ENCODE measurements around the gene VPS25. TPM values are rescaled to one million over a fixed set of nuclear protein-coding genes. Genes with fewer than 3 reads are reported as not detected.
"Not testable (repeated sequence)": the region's sequence is repeated elsewhere in the genome, so short reads cannot be mapped to it uniquely, and the experiment has no call there.

VPS25 gene
- total RNA-seq, 2 experiments from 2014 or later = 67.8 to 70.5 TPM

DNA sequence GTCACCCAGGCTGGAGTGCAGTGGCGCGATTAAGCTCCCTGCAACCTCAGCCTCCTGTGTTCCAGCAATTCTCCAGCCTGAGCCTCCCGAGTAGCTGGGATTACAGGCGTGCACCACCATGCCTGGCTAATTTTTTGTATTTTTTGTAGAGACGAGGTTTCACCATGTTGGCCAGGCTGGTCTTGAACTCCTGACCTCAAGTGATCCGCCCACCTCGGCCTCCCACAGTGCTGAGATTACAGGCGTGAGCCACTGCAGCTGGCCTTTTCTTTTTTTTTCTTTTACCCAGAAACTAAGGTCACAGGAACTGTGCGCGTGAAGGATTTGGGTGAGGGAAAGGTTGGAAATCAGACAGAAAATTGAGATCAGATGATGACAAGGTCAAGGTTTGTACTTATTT, 3.3 kb upstream of the VPS25 start:
- POLR2A ChIA-PET; H3K27ac Mint-ChIP-seq; H3K9me3 Mint-ChIP-seq (ENCODE audit: insufficient read depth); ATAC-seq; H3K4me3 Mint-ChIP-seq; DNase-seq: not testable (repeated sequence)
- Mint-ChIP-seq H3K4me1 (ENCODE audit: low read depth) (peaks cover 27% of the 10 kb centered on the region), H3K36me3 (ENCODE audit: low read depth) (peaks cover 10% of the 10 kb centered on the region), H3K27me3 (ENCODE audit: low read depth) (peaks cover 14% of the 10 kb centered on the region)
- CTCF ChIA-PET = interaction anchor here (0.6 to 0.9 kb wide), 2 partner anchors 38 to 191 kb away, joined by 3 to 6 read pairs; no protein-coding TSS in a partner anchor

DNA sequence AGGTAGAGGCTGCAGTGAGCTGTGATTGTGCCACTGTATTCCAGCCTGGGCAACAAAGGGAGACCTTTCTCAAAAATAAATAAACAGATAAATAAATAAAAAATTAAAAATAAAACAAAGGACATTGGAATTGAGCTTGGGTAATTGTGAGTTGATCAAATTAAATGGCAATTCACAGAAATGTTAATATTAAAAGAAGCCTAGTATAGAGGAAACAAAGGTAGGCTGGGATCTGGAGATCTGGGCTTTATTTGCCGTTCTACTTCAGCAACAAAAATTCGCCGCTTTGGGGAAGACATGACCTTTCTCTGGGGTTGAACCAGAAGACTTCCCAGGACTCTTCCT, 332 bp upstream of the VPS25 start:
- Mint-ChIP-seq H3K27me3 (ENCODE audit: low read depth) (peaks cover 5% of the 10 kb centered on the region), H3K4me3 (peak overlapping the region; percentile 99), H3K36me3 (ENCODE audit: low read depth) (peaks cover 25% of the 10 kb centered on the region), H3K4me1 (ENCODE audit: low read depth) (peaks cover 34% of the 10 kb centered on the region), H3K27ac (peak overlapping the region; percentile 99), H3K9me3 (ENCODE audit: insufficient read depth) (no peaks in the 10 kb centered on the region)
- CTCF ChIA-PET = interaction anchor here (0.9 to 3.5 kb wide), 8 partner anchors 10 to 225 kb away, joined by 3 to 36 read pairs (median 6); partner anchors contain the start of genes BECN1, PSMC3IP, RETREG3 and RPL27
- no peak for ATAC-seq
- POLR2A ChIA-PET = interaction anchor here (0.9 to 2.5 kb wide), 12 partner anchors 9 to 588 kb away, joined by 3 to 21 read pairs (median 6); partner anchors contain the start of genes CNTD1, COA3, RAMP2 and RETREG3
- no peak for DNase-seq

DNA sequence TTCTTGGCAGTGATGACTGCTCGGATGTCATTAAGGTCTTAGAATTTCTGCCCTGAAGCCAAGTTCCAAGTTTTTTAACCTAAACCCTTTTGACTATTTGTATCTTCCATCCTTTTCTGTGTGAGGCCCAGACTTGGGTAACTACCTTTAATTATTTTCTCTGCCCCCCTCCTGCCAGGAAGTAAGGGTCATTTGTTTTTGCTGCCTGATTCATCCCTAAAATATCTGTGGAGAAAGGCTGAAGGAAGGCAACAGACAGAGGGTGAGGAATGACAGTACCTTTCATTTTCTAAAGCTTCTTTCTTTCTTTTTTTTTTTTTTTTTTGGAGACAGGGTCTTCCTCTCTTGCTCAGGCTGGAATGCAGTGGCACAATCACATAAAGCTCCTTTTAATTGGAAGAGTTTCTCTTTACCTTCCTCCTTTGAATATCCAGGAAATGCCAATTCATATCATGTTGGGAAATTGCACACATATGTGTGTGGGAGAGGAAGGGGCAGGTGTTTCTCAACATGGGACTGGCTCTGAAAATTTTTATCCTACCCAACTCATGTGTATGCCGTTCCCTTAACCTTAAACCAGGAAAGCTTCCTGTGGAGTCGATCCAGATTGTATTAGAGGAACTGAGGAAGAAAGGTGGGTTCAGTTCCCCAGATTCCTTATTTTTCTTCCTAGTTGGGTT, 957 bp downstream of the VPS25 start:
- peak overlapping the region; percentile 99 for H3K27ac Mint-ChIP-seq
- POLR2A ChIA-PET = interaction anchor here (0.7 to 2.5 kb wide), 16 partner anchors 8 to 586 kb away, joined by 3 to 21 read pairs (median 5); partner anchors contain the start of genes BECN1, CNTD1, COA3 and MLX
- H3K27me3 Mint-ChIP-seq (ENCODE audit: low read depth) = no peaks in the 10 kb centered on the region
- peaks cover 35% of the 10 kb centered on the region for H3K36me3 Mint-ChIP-seq (ENCODE audit: low read depth)
- peaks cover 34% of the 10 kb centered on the region for H3K4me1 Mint-ChIP-seq (ENCODE audit: low read depth)
- no peak for DNase-seq
- peak overlapping the region; percentile 99 for H3K4me3 Mint-ChIP-seq
- CTCF ChIA-PET = interaction anchor here (1.0 to 3.5 kb wide), 8 partner anchors 11 to 224 kb away, joined by 3 to 36 read pairs (median 6); partner anchors contain the start of genes BECN1, PSMC3IP, RETREG3 and RPL27
- ATAC-seq = no peak
- no peaks in the 10 kb centered on the region for H3K9me3 Mint-ChIP-seq (ENCODE audit: insufficient read depth)

DNA sequence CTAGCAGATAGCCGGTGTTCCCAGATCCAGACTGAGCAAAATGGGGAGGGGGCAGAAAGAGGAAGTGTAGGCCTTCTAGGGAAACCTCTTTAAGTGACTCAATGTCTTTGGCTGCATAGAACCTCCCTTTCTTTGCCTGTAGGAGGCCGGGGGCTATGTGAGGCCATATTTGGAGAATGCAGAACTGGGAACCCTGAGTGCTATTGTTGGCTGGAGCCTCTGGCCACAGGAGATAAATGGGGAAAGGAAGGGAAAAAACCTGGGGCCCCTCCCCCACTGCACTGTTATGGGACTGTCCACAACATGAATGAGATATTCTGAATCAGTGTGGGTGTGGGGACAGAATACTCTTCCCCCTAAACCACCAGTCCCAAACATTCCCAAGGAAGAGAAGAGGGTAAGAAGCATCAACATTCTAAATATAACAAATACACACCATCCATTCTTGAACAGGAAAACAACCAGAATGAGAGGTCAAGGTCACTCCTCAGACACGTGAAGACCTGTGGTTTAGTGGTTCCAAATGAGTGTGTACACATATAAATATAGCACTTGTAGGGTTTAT, 2.4 kb downstream of the VPS25 start:
- Mint-ChIP-seq H3K36me3 (ENCODE audit: low read depth) (peaks cover 41% of the 10 kb centered on the region), H3K4me3 (peak overlapping the region; percentile 31), H3K27ac (no peak overlapping the region), H3K9me3 (ENCODE audit: insufficient read depth) (no peaks in the 10 kb centered on the region), H3K4me1 (ENCODE audit: low read depth) (peaks cover 40% of the 10 kb centered on the region), H3K27me3 (ENCODE audit: low read depth) (no peaks in the 10 kb centered on the region)
- DNase-seq (no peak), ATAC-seq (no peak)
- ChIA-PET POLR2A (no interaction called here), CTCF (no interaction called here)

DNA sequence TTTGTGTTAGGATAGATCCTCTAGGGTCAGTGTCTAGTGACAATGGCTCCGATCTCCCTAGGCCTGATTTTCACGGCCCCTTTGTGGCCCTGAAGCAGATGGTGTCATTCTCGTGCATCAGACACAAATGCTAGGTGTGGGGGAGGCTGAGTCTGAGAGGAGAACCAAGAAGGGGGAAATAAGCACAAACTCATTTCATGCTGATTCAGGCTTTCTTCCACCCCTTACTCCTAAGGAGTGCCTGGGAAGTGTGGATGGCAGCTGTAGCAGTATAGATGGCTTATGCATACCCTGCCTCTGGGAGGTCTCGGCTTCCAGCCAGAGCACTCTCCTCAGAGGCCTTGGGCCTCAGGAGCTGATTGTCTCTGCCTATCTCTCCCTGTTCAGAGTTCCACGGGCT, 5.3 kb downstream of the VPS25 start:
- Mint-ChIP-seq H3K9me3 (ENCODE audit: insufficient read depth) (no peaks in the 10 kb centered on the region), H3K4me3 (no peak overlapping the region), H3K27me3 (ENCODE audit: low read depth) (peaks cover 22% of the 10 kb centered on the region), H3K4me1 (ENCODE audit: low read depth) (peaks cover 26% of the 10 kb centered on the region), H3K36me3 (ENCODE audit: low read depth) (peaks cover 39% of the 10 kb centered on the region), H3K27ac (no peak overlapping the region)
- CTCF ChIA-PET = no interaction called here
- POLR2A ChIA-PET = no interaction called here
- no peak for DNase-seq
- no peak for ATAC-seq

DNA sequence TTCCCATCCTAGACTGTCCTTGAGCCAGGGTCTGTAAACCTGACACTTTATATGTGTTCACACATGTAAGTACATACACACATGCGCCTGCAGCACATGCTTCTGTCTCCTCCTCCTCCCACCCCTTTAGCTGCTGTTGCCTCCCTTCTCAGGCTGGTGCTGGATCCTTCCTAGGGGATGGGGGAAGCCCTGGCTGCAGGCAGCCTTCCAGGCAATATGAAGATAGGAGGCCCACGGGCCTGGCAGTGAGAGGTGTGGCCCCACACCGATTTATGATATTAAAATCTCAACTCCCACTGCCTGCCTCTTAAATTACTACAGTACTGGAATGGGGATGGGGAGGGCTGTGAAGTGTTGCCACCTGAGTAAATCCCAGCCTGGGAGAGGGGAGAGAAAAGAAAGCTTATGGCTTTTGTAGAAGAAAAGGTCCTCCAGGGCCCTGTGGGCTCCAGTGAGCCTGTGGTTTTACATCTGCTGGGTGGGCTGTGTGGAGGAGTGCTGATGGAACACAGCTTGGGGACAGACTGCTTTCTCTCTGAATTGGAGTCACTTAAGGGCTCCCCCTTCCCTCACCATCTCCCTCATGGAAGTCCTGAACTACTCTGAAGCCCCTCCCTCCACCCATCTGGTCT, 6.2 kb downstream of the VPS25 start:
- H3K27ac Mint-ChIP-seq = no peak overlapping the region
- H3K36me3 Mint-ChIP-seq (ENCODE audit: low read depth) = peaks cover 33% of the 10 kb centered on the region
- no peaks in the 10 kb centered on the region for H3K9me3 Mint-ChIP-seq (ENCODE audit: insufficient read depth)
- no peak for DNase-seq
- H3K27me3 Mint-ChIP-seq (ENCODE audit: low read depth) = peaks cover 30% of the 10 kb centered on the region
- ATAC-seq = no peak
- ChIA-PET CTCF (interaction anchor here (2.2 kb wide), 1 partner anchor 16 kb away, joined by 9 read pairs; no protein-coding TSS in a partner anchor), POLR2A (no interaction called here)
- no peak overlapping the region for H3K4me3 Mint-ChIP-seq
- H3K4me1 Mint-ChIP-seq (ENCODE audit: low read depth) = peaks cover 18% of the 10 kb centered on the region

DNA sequence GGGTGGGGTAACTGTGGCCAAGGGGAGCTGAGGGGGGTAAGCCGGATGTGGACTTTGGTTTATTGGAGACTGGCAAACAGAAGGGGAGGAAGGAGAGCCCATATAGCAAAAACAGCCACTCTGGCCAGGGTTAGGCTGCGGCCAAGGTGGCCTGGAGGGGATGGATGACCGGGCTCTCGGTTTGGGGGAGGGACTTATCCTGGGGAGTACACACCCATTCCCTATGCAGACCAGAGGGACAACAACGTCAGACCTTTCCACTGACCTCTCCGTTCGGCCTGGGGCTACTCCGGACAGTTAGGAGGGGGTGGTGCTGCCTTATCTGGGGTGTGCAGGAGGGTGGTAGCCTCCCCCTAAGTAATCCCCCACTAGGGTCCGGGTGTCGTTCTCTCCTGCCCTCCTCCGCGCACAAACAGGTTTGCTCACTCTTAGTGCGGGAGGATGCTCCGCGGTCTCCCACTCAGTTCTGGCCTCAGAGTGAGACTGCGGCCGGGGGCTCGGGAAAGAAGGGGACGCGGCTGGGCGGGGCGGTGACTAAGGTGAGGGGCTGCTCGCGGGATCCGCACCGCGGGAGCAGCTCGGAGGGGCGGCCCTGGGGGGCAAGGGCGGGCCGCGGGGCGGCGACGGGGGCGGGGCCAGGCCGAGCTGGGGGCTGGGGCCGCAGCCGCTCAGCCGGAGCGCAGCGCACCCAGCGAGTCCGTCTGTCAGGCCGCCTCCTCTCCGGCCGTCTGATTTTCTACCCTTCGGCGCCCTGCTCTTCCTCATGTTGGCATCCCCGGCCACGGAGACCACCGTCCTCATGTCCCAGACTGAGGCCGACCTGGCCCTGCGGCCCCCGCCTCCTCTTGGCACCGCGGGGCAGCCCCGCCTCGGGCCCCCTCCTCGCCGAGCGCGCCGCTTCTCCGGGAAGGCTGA, 6.9 kb downstream of the VPS25 start, which contains the start of gene WNK4:
Gene WNK4, plus strand, starts transcription at position 675 of the 915 bp plus-strand sequence. Its CDS starts 89 bp downstream, at position 764.
- peaks cover 30% of the 10 kb centered on the region for H3K36me3 Mint-ChIP-seq (ENCODE audit: low read depth)
- no peak for DNase-seq
- no peaks in the 10 kb centered on the region for H3K9me3 Mint-ChIP-seq (ENCODE audit: insufficient read depth)
- no peak within 1 kb of the TSS for H3K27ac Mint-ChIP-seq
- no peak within 1 kb of the TSS for H3K4me3 Mint-ChIP-seq
- peak; percentile 24 for ATAC-seq
- POLR2A ChIA-PET = no interaction called here
- peaks cover 37% of the 10 kb centered on the region for H3K27me3 Mint-ChIP-seq (ENCODE audit: low read depth)
- CTCF ChIA-PET = interaction anchor here (1.6 to 2.2 kb wide), 2 partner anchors 17 to 99 kb away, joined by 3 to 9 read pairs; no protein-coding TSS in a partner anchor
- H3K4me1 Mint-ChIP-seq (ENCODE audit: low read depth) = peaks cover 11% of the 10 kb centered on the region

DNA sequence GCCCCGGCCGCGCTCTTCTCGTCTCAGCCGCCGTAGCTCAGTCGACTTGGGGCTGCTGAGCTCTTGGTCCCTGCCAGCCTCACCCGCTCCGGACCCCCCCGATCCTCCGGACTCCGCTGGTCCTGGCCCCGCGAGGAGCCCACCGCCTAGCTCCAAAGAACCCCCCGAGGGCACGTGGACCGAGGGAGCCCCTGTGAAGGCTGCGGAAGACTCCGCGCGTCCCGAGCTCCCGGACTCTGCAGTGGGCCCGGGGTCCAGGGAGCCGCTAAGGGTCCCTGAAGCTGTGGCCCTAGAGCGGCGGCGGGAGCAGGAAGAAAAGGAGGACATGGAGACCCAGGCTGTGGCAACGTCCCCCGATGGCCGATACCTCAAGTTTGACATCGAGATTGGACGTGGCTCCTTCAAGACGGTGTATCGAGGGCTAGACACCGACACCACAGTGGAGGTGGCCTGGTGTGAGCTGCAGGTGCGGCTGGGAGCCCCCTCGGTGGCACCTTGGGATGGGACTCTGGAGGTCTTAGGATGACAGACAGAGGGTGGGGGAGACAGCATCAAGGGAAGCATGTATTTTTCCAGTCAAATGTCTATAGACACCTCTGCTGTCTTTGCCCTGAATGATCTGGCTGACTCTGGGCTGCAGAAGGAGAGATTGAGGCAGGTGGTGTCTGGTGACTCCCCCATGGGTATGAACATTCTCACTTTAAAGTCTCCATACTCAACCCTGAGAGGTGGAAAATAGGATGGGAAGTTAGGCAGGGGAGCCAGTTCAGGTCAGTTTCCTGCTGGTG, 7.8 kb downstream of the VPS25 start:
- no peak overlapping the region for H3K4me3 Mint-ChIP-seq
- ChIA-PET POLR2A (interaction anchor here (0.5 to 1.3 kb wide), 3 partner anchors 8 to 171 kb away, joined by 3 to 6 read pairs (median 3); partner anchors contain the start of genes TUBG1 and VPS25), CTCF (interaction anchor here (1.6 to 2.2 kb wide), 2 partner anchors 18 to 100 kb away, joined by 3 to 9 read pairs; no protein-coding TSS in a partner anchor)
- H3K36me3 Mint-ChIP-seq (ENCODE audit: low read depth) = peaks cover 22% of the 10 kb centered on the region
- H3K4me1 Mint-ChIP-seq (ENCODE audit: low read depth) = peaks cover 7% of the 10 kb centered on the region
- no peak for DNase-seq
- no peak overlapping the region for H3K27ac Mint-ChIP-seq
- peaks cover 46% of the 10 kb centered on the region for H3K27me3 Mint-ChIP-seq (ENCODE audit: low read depth)
- H3K9me3 Mint-ChIP-seq (ENCODE audit: insufficient read depth) = no peaks in the 10 kb centered on the region
- ATAC-seq = peak; percentile 13

DNA sequence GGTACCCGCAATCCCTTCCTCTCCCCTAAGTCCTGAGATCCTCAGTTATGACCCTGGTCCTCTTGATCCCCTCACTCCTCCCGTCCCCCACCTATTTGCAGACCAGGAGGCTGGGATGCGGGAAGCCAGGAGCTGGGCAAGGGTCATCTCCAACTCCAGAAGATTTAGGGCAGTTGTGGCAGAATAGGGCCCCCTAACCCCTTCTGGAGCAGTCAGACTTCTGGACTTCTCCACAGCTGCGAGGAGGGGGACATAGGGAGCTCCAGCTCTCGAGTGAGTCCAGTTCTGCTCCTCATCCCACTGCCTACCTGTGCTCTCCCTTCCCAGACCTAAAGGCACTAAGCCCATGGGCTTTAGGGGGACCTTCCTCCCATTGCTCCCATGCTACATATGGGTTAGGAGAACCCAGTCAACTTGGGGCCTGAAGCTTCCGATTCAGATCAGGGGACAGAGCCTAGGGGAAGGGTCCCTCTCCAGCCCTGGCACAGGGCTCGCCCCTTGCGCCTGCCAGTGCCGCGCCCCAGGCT, 8.5 kb downstream of the VPS25 start:
- POLR2A ChIA-PET = interaction anchor here (0.5 to 1.3 kb wide), 2 partner anchors 9 to 169 kb away, joined by 3 to 6 read pairs; partner anchors contain the start of gene VPS25
- H3K36me3 Mint-ChIP-seq (ENCODE audit: low read depth) = peaks cover 21% of the 10 kb centered on the region
- H3K4me3 Mint-ChIP-seq = no peak overlapping the region
- H3K27ac Mint-ChIP-seq = no peak overlapping the region
- ATAC-seq (no peak), DNase-seq (no peak)
- CTCF ChIA-PET = interaction anchor here (1.6 to 2.2 kb wide), 2 partner anchors 18 to 101 kb away, joined by 3 to 9 read pairs; no protein-coding TSS in a partner anchor
- no peaks in the 10 kb centered on the region for H3K9me3 Mint-ChIP-seq (ENCODE audit: insufficient read depth)
- H3K27me3 Mint-ChIP-seq (ENCODE audit: low read depth) = peaks cover 48% of the 10 kb centered on the region
- peaks cover 7% of the 10 kb centered on the region for H3K4me1 Mint-ChIP-seq (ENCODE audit: low read depth)
